ENCODE measurements around the gene TNRC6C.

GRCh38 chr17:77958716-77959125 is 218 bp downstream of the TNRC6C start:
- TF ChIP-seq ARNTL (CRISPR knock-in tag; IDR thresholded peaks at IDR 0.05; ENCODE audit: borderline replicate concordance, low read depth) (no peak), SNAI2 (CRISPR knock-in tag; IDR thresholded peaks at IDR 0.05) (no peak), ZFP30 (CRISPR knock-in tag; IDR thresholded peaks at IDR 0.05) (no peak), TOX (CRISPR knock-in tag; IDR thresholded peaks at IDR 0.05; ENCODE audit: borderline replicate concordance) (no peak), ZFP3 (CRISPR knock-in tag; IDR thresholded peaks at IDR 0.05) (no peak), TSHZ2 (CRISPR knock-in tag; IDR thresholded peaks at IDR 0.05) (no peak), GLIS3 (CRISPR knock-in tag; IDR thresholded peaks at IDR 0.05) (no peak), ZNF70 (CRISPR knock-in tag; IDR thresholded peaks at IDR 0.05) (no peak), PATZ1 (CRISPR knock-in tag; IDR thresholded peaks at IDR 0.05; ENCODE audit: borderline replicate concordance) (no peak)

Measured in SK-N-SH treated with all-trans-retinoic acid at 6 μM for 48 hours (cell line).